Neuronal stem cell (in vitro differentiated cells): ENCODE data around the gene PLS1.

ENCODE experiments used
- DNase-seq: peaks from one replicate; pipeline ENCODE4 v3.0.0-alpha.2; 2013; ENCODE audit warnings: low spot score
- H2AFZ ChIP-seq: one replicate; pipeline ENCODE4 v1.6.1; 2013; ENCODE audit warnings: mild to moderate bottlenecking, low read length, inconsistent platforms
- H2AK5ac ChIP-seq: 2 replicates; pipeline ENCODE4 v1.6.1; 2013; ENCODE audit warnings: low read depth, mild to moderate bottlenecking, inconsistent platforms, low read length, moderate library complexity, mixed read lengths
- H2BK120ac ChIP-seq: 2 replicates; pipeline ENCODE4 v1.6.1; 2013; ENCODE audit warnings: low read depth, mild to moderate bottlenecking, inconsistent platforms, low read length, moderate library complexity, mixed read lengths
- H2BK12ac ChIP-seq: one replicate; pipeline ENCODE4 v1.6.1; 2013; ENCODE audit warnings: low read length, inconsistent platforms
- H2BK15ac ChIP-seq: 2 replicates; pipeline ENCODE4 v1.6.1; 2013; ENCODE audit warnings: mild to moderate bottlenecking, low read length, inconsistent platforms, mixed read lengths
- H2BK5ac ChIP-seq: one replicate; pipeline ENCODE4 v1.6.1; 2013; ENCODE audit warnings: inconsistent platforms, mild to moderate bottlenecking, low read length, moderate library complexity
- H3K14ac ChIP-seq: one replicate; pipeline ENCODE4 v1.6.1; 2013; ENCODE audit warnings: low read length, inconsistent platforms
- H3K18ac ChIP-seq: 2 replicates; pipeline ENCODE4 v1.6.1; 2013; ENCODE audit warnings: low read length, inconsistent platforms
- H3K23ac ChIP-seq: 2 replicates; pipeline ENCODE4 v1.6.1; 2013; ENCODE audit warnings: low read depth, mild to moderate bottlenecking, mixed read lengths, low read length, inconsistent platforms; ENCODE audit not compliant: poor library complexity
- H3K27ac ChIP-seq: replicated peaks from 3 replicates; pipeline ENCODE4 v1.5.1; 2013; ENCODE audit warnings: low read length, inconsistent platforms
- H3K27me3 ChIP-seq, 3 experiments: 2 replicates each; pipeline ENCODE4 v1.6.1; 2013; ENCODE audit warnings: low read length in 3 of 3, mild to moderate bottlenecking in 2 of 3, inconsistent platforms in 1 of 3, low read depth in 1 of 3, mixed read lengths in 1 of 3, moderate library complexity in 1 of 3; ENCODE audit not compliant: control insufficient read depth in 3 of 3, insufficient read depth in 3 of 3
- H3K36me3 ChIP-seq, 2 donors: replicated peaks in 1 of 2; 2 replicates each; pipeline ENCODE4 v1.6.1; 2013; ENCODE audit warnings: low read length in 2 of 2; ENCODE audit not compliant: control insufficient read depth in 2 of 2, insufficient read depth in 2 of 2
- H3K4ac ChIP-seq: 2 replicates; pipeline ENCODE4 v1.6.1; 2013; ENCODE audit warnings: inconsistent platforms, mild to moderate bottlenecking, low read length, moderate library complexity
- H3K4me1 ChIP-seq, 2 donors: 1 replicate in 1 of 2; 2 replicates in 1 of 2; pipeline ENCODE4 v1.6.1; 2013; ENCODE audit warnings: low read length in 2 of 2, low read depth in 1 of 2; ENCODE audit not compliant: control insufficient read depth in 2 of 2, insufficient read depth in 1 of 2
- H3K4me2 ChIP-seq: one replicate; pipeline ENCODE4 v1.6.1; 2013; ENCODE audit warnings: mild to moderate bottlenecking, low read length, inconsistent platforms; ENCODE audit not compliant: insufficient read depth, poor library complexity, severe bottlenecking
- H3K4me3 ChIP-seq, 2 donors: 2 replicates each; pipeline ENCODE4 v1.5.1; 2013; ENCODE audit warnings: low read length in 2 of 2, mild to moderate bottlenecking in 2 of 2, inconsistent platforms in 1 of 2, moderate library complexity in 1 of 2
- H3K79me1 ChIP-seq: one replicate; pipeline ENCODE4 v1.6.1; 2013; ENCODE audit warnings: low read depth, mild to moderate bottlenecking, inconsistent platforms, low read length, moderate library complexity
- H3K9ac ChIP-seq: one replicate; pipeline ENCODE4 v1.6.1; 2013; ENCODE audit warnings: mild to moderate bottlenecking, low read depth, low read length, inconsistent platforms; ENCODE audit not compliant: poor library complexity
- H3K9me3 ChIP-seq, 2 donors: replicated peaks in 1 of 2; 2 replicates each; pipeline versions ENCODE3 to v1.6.1; 2013; ENCODE audit warnings: low read length in 2 of 2, mild to moderate bottlenecking in 2 of 2, inconsistent platforms in 1 of 2, low read depth in 1 of 2, mixed read lengths in 1 of 2, moderate library complexity in 1 of 2; ENCODE audit not compliant: control insufficient read depth in 2 of 2, insufficient read depth in 1 of 2
- H4K8ac ChIP-seq: one replicate; pipeline ENCODE4 v1.6.1; 2013; ENCODE audit warnings: low read depth, mild to moderate bottlenecking, inconsistent platforms, low read length, moderate library complexity
- H4K91ac ChIP-seq: one replicate; pipeline ENCODE4 v1.6.1; 2013; ENCODE audit warnings: low read length, low read depth, mild to moderate bottlenecking, inconsistent platforms; ENCODE audit not compliant: poor library complexity
- WGBS, 2 donors: extraction: QIAGEN DNeasy Blood & Tissue Kit; methylation state at CpG; one replicate each; pipeline ENCODE4 v1.1.7; 2013; ENCODE audit warnings: missing lambda C conversion rate in 2 of 2, mixed read lengths in 1 of 2; ENCODE audit not compliant: insufficient read length in 2 of 2, insufficient replicate concordance in 1 of 2; ENCODE audit errors: extremely low coverage in 2 of 2; 5-methylcytosine and 5-hydroxymethylcytosine counted together

PLS1 gene

GRCh38 chr3:142646020-142646785, 50.0 kb downstream of the PLS1 start:
- Histone ChIP-seq H2BK15ac (no peak overlapping the region), H2BK12ac (no peak overlapping the region), H3K9ac (no peak overlapping the region), H3K36me3 (no peaks in the 10 kb centered on the region), H3K14ac (no peak overlapping the region), H3K79me1 (no peaks in the 10 kb centered on the region), H2AFZ (no peak overlapping the region), H4K8ac (no peak overlapping the region), H2BK120ac (no peak overlapping the region), H3K4me1 (peaks cover 0 to 10% of the 10 kb centered on the region in 2 donors), H3K4me2 (no peak overlapping the region), H3K27ac (no peak overlapping the region), H3K9me3 (no peaks in the 10 kb centered on the region), H2AK5ac (no peak overlapping the region), H2BK5ac (no peak overlapping the region), H4K91ac (no peak overlapping the region), H3K4me3 (no peak overlapping the region), H3K23ac (no peak overlapping the region), H3K18ac (no peak overlapping the region), H3K4ac (no peak overlapping the region), H3K27me3 (no peaks in the 10 kb centered on the region)
- DNase-seq = no peak
- no CpG with 5 or more reads among the region's 5 CpGs for WGBS, 2 donors

- Histone ChIP-seq H3K14ac (no peak overlapping the region), H3K27ac (no peak overlapping the region), H4K8ac (no peak overlapping the region), H3K9me3 (no peaks in the 10 kb centered on the region), H3K9ac (no peak overlapping the region), H2AK5ac (no peak overlapping the region), H3K36me3 (no peaks in the 10 kb centered on the region), H2BK12ac (no peak overlapping the region), H3K79me1 (no peaks in the 10 kb centered on the region), H3K27me3 (no peaks in the 10 kb centered on the region), H3K4ac (no peak overlapping the region), H2BK15ac (no peak overlapping the region), H3K18ac (no peak overlapping the region), H3K4me3 (no peak overlapping the region), H3K4me2 (no peak overlapping the region), H3K4me1 (peaks cover 0 to 10% of the 10 kb centered on the region in 2 donors), H2AFZ (no peak overlapping the region), H3K23ac (no peak overlapping the region), H2BK120ac (no peak overlapping the region), H2BK5ac (no peak overlapping the region), H4K91ac (no peak overlapping the region)
- no peak for DNase-seq
- no CpG with 5 or more reads among the region's 1 CpG for WGBS, 2 donors
These were observed 51.7 kb downstream of the PLS1 start for GRCh38 chr3:142647856-142648255.

- no peak overlapping the region for H2BK15ac ChIP-seq
- H2BK120ac ChIP-seq = no peak overlapping the region
- H3K18ac ChIP-seq = no peak overlapping the region
- WGBS, 2 donors = no CpG with 5 or more reads among the region's 3 CpGs
- no peak overlapping the region for H2BK12ac ChIP-seq
- no peak overlapping the region for H2AFZ ChIP-seq
- no peak overlapping the region for H3K4me2 ChIP-seq
- H4K91ac ChIP-seq = no peak overlapping the region
- H3K4ac ChIP-seq = no peak overlapping the region
- no peak overlapping the region for H4K8ac ChIP-seq
- H2BK5ac ChIP-seq = no peak overlapping the region
- H3K9ac ChIP-seq = no peak overlapping the region
- no peaks in the 10 kb centered on the region for H3K9me3 ChIP-seq
- H3K4me3 ChIP-seq = no peak overlapping the region
- H3K36me3 ChIP-seq = no peaks in the 10 kb centered on the region
- no peak overlapping the region for H2AK5ac ChIP-seq
- H3K79me1 ChIP-seq = no peaks in the 10 kb centered on the region
- no peaks in the 10 kb centered on the region for H3K27me3 ChIP-seq
- peaks cover 0 to 10% of the 10 kb centered on the region in 2 donors for H3K4me1 ChIP-seq
- H3K23ac ChIP-seq = no peak overlapping the region
- no peak overlapping the region for H3K27ac ChIP-seq
- no peak for DNase-seq
- H3K14ac ChIP-seq = no peak overlapping the region
These were observed 52.8 kb downstream of the PLS1 start for GRCh38 chr3:142648950-142649349.

- DNase-seq = no peak
- Histone ChIP-seq H3K27me3 (no peaks in the 10 kb centered on the region), H4K8ac (no peak overlapping the region), H4K91ac (no peak overlapping the region), H2BK5ac (no peak overlapping the region), H3K27ac (no peak overlapping the region), H3K4ac (no peak overlapping the region), H2BK12ac (no peak overlapping the region), H3K18ac (no peak overlapping the region), H3K23ac (no peak overlapping the region), H3K14ac (no peak overlapping the region), H3K79me1 (no peaks in the 10 kb centered on the region), H2AK5ac (no peak overlapping the region), H2BK15ac (no peak overlapping the region), H3K4me2 (no peak overlapping the region), H3K9me3 (no peaks in the 10 kb centered on the region), H3K36me3 (no peaks in the 10 kb centered on the region), H3K4me1 (peaks cover 0 to 10% of the 10 kb centered on the region in 2 donors), H2AFZ (peak overlapping the region; percentile 70), H2BK120ac (no peak overlapping the region), H3K4me3 (no peak overlapping the region), H3K9ac (no peak overlapping the region)
- no CpG with 5 or more reads among the region's 6 CpGs for WGBS, 2 donors
These were observed 54.0 kb downstream of the PLS1 start for GRCh38 chr3:142650001-142650693.
